ENCODE measurements around the gene CA5B. TPM values are rescaled to one million over a fixed set of nuclear protein-coding genes. Genes with fewer than 3 reads are reported as not detected.

The CA5B gene
- total and polyA plus RNA-seq, 2 donors (not counting 1 experiment from before 2014, with no cell fraction given), result 7.4 to 11.6 TPM

- Histone ChIP-seq H3K36me3 (ENCODE audit: control insufficient read depth, insufficient read depth, low read length) (no peaks in the 10 kb centered on the region), H3K4me2 (ENCODE audit: extremely low read depth, insufficient read depth, low read length) (no peak overlapping the region), H4K20me1 (ENCODE audit: control insufficient read depth, extremely low read depth, insufficient read depth, low read length) (no peaks in the 10 kb centered on the region), H2AFZ (ENCODE audit: low read length) (no peak overlapping the region), H3K79me2 (ENCODE audit: control insufficient read depth, insufficient read depth, low read length) (no peaks in the 10 kb centered on the region), H3K4me3 (replicated peaks in 1 of 4; ENCODE audit: control extremely low read depth in 1 of 4, insufficient read depth in 1 of 4, low read depth in 3 of 4, low read length in 4 of 4) (no peak overlapping the region), H3K27me3 (ENCODE audit: control insufficient read depth, insufficient read depth, low read length) (no peaks in the 10 kb centered on the region), H3K4me1 (ENCODE audit: control insufficient read depth, extremely low read depth, insufficient read depth, low read length) (no peaks in the 10 kb centered on the region), H3K27ac (ENCODE audit: insufficient read depth, low read length) (no peak overlapping the region), H3K9ac (ENCODE audit: insufficient read depth, low read length) (no peak overlapping the region), H3K9me3 (ENCODE audit: control insufficient read depth, insufficient read depth, low read depth, low read length) (no peaks in the 10 kb centered on the region)
- TF ChIP-seq CTCF (conservative IDR thresholded peaks at IDR 0.05 in 1 of 2, IDR thresholded peaks at IDR 0.05 in 1 of 2; ENCODE audit: low read depth in 1 of 2, low read length in 2 of 2), result peak; percentile 64 to 80
- TF ChIP-seq EZH2 (IDR thresholded peaks at IDR 0.05; ENCODE audit: low read length, missing control alignments), result no peak
- DNase-seq (ENCODE audit: low read depth in 2 of 2), result peak in 1 of 2 donors; percentile 26
Measured at GRCh38 chrX:15761564-15762191, 23.6 kb downstream of the CA5B start.

DNA sequence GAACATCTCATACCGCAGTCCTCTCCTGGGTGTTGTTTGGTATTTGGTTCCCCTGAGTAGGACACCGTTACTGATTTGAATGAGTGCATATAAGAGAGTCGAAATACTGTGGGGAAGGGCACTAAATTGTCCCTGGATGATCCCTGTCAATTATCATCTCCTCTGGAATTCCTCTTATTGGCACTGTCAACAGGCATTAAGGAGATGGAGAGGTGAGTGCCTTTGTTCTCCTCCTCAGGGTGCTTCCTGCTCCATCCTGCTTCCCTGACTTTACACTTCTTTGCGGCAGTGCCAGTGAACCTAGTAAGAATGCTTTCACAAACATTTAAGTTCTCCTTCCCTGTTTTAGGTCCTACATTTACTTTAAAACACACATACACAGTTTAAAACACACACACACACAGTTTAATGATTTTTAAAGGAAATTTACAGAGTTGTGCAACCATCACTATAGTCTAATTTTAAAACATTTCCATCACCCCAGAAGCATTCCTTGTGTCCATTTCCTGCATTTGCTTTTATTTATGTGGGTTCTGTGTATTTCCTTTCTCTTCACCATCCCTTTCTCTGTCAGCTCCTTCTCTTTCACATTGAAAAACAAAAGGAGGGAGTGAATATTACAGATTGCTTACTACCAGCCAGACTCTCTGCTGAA lies 31.4 kb downstream of the CA5B start:
- no peaks in the 10 kb centered on the region for H3K9me3 ChIP-seq (ENCODE audit: control insufficient read depth, insufficient read depth, low read depth, low read length)
- no peak for DNase-seq (ENCODE audit: low read depth in 2 of 2)
- no peak overlapping the region for H2AFZ ChIP-seq (ENCODE audit: low read length)
- H3K27me3 ChIP-seq (ENCODE audit: control insufficient read depth, insufficient read depth, low read length), result no peaks in the 10 kb centered on the region
- no peak overlapping the region for H3K27ac ChIP-seq (ENCODE audit: insufficient read depth, low read length)
- H3K79me2 ChIP-seq (ENCODE audit: control insufficient read depth, insufficient read depth, low read length), result no peaks in the 10 kb centered on the region
- no peaks in the 10 kb centered on the region for H3K36me3 ChIP-seq (ENCODE audit: control insufficient read depth, insufficient read depth, low read length)
- H3K4me1 ChIP-seq (ENCODE audit: control insufficient read depth, extremely low read depth, insufficient read depth, low read length), result no peaks in the 10 kb centered on the region
- no peaks in the 10 kb centered on the region for H4K20me1 ChIP-seq (ENCODE audit: control insufficient read depth, extremely low read depth, insufficient read depth, low read length)
- TF ChIP-seq EZH2 (IDR thresholded peaks at IDR 0.05; ENCODE audit: low read length, missing control alignments) (no peak), CTCF (conservative IDR thresholded peaks at IDR 0.05 in 1 of 2, IDR thresholded peaks at IDR 0.05 in 1 of 2; ENCODE audit: low read depth in 1 of 2, low read length in 2 of 2) (no peak)
- no peak overlapping the region for H3K4me3 ChIP-seq (replicated peaks in 1 of 4; ENCODE audit: control extremely low read depth in 1 of 4, insufficient read depth in 1 of 4, low read depth in 3 of 4, low read length in 4 of 4)
- no peak overlapping the region for H3K9ac ChIP-seq (ENCODE audit: insufficient read depth, low read length)
- H3K4me2 ChIP-seq (ENCODE audit: extremely low read depth, insufficient read depth, low read length), result no peak overlapping the region

DNA sequence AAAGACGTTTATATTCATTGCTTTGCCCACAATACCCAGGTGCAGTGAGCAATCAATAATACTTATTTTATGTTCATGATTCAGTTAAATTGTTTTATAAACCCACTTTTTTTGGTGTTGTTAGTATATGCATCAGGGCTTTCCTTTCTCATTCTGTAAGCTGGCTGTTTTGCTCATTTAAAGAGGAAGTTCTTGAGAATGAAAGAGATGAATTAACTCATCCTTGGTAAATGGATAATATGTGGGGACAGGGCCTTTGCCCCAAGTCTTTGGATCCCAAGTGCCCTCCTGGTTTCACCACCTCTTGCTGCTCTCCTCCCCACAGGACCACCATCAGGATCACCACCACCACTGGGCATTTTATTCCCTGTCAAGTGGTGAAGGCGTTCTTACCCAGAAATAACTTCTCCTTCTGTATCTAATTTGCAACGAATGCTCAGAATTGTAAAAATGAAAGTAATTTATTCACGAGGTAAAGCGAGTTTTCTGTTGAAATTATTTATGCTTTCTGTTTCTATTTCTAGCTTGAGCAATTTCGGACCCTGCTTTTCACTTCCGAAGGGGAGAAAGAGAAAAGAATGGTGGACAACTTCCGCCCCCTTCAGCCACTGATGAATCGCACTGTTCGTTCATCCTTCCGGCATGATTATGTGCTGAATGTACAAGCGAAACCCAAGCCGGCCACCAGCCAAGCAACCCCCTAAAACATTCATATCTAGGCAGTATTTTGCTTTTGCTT lies 44.1 kb downstream of the CA5B start:
- no peaks in the 10 kb centered on the region for H3K36me3 ChIP-seq (ENCODE audit: control insufficient read depth, insufficient read depth, low read length)
- H3K27me3 ChIP-seq (ENCODE audit: control insufficient read depth, insufficient read depth, low read length), result no peaks in the 10 kb centered on the region
- H3K4me3 ChIP-seq (replicated peaks in 1 of 4; ENCODE audit: control extremely low read depth in 1 of 4, insufficient read depth in 1 of 4, low read depth in 3 of 4, low read length in 4 of 4), result no peak overlapping the region

More for the DNA sequence above, 44.1 kb downstream of the CA5B start:
- no peaks in the 10 kb centered on the region for H4K20me1 ChIP-seq (ENCODE audit: control insufficient read depth, extremely low read depth, insufficient read depth, low read length)
- H3K4me1 ChIP-seq (ENCODE audit: control insufficient read depth, extremely low read depth, insufficient read depth, low read length), result no peaks in the 10 kb centered on the region
- no peak overlapping the region for H3K27ac ChIP-seq (ENCODE audit: insufficient read depth, low read length)
- no peak overlapping the region for H2AFZ ChIP-seq (ENCODE audit: low read length)
- no peak for DNase-seq (ENCODE audit: low read depth in 2 of 2)
- no peaks in the 10 kb centered on the region for H3K79me2 ChIP-seq (ENCODE audit: control insufficient read depth, insufficient read depth, low read length)
- no peaks in the 10 kb centered on the region for H3K9me3 ChIP-seq (ENCODE audit: control insufficient read depth, insufficient read depth, low read depth, low read length)
- no peak for TF ChIP-seq EZH2 (IDR thresholded peaks at IDR 0.05; ENCODE audit: low read length, missing control alignments)
- TF ChIP-seq CTCF (conservative IDR thresholded peaks at IDR 0.05 in 1 of 2, IDR thresholded peaks at IDR 0.05 in 1 of 2; ENCODE audit: low read depth in 1 of 2, low read length in 2 of 2), result no peak
- no peak overlapping the region for H3K9ac ChIP-seq (ENCODE audit: insufficient read depth, low read length)
- no peak overlapping the region for H3K4me2 ChIP-seq (ENCODE audit: extremely low read depth, insufficient read depth, low read length)
